Pancreas (tissue), 10 donors: ENCODE measurements around the gene FSTL4. TPM values are rescaled to one million over a fixed set of nuclear protein-coding genes. Genes with fewer than 3 reads are reported as not detected.
"Not testable (repeated sequence)": the region's sequence is repeated elsewhere in the genome, so short reads cannot be mapped to it uniquely, and the experiment has no call there.

Experiments used
- ATAC-seq, 4 donors: fragments of 200-7000 bp; cut with Tn5 transposase; one replicate each; pipeline versions ENCODE4 v1.8.0 to v1.9.1; 2020; ENCODE audit warnings: mild to moderate bottlenecking in 4 of 4, moderate library complexity in 4 of 4
- DNase-seq, 6 donors: peaks; one replicate each; pipeline ENCODE4 v3.0.0-alpha.2; 2020
- FAIRE-seq: peaks from 2 replicates; lab custom pipeline; 2012; peaks lifted over from hg19 to GRCh38; lab: Jason Lieb, UNC
- H3K27ac ChIP-seq, 4 donors: fragments of 200-600 bp; sonication (generic); 1 replicate in 3 of 4; 2 replicates in 1 of 4; pipeline versions ENCODE4 v1.5.0 to v1.8.0; 2020
- H3K27me3 ChIP-seq, 4 donors: fragments of 200-600 bp; one replicate each; pipeline ENCODE4 v1.8.0; 2021
- H3K36me3 ChIP-seq, 3 donors: fragments of 200-600 bp; sonication (generic) in 1 of 3; one replicate each; pipeline versions ENCODE4 v1.5.0 to v1.8.0; 2020 to 2021
- H3K4me1 ChIP-seq, 3 donors: fragments of 200-600 bp; one replicate each; pipeline ENCODE4 v1.8.0; 2021
- H3K4me3 ChIP-seq, 4 donors: fragments of 200-600 bp; sonication (generic) in 2 of 4; one replicate each; pipeline versions ENCODE4 v1.5.0 to v1.8.0; 2020 to 2021
- H3K9me3 ChIP-seq, 4 donors: fragments of 200-600 bp; one replicate each; pipeline ENCODE4 v1.8.0; 2021
- CTCF ChIP-seq, 4 donors: fragments of 200-600 bp; sonication (generic) in 3 of 4; IDR thresholded peaks; one replicate each; pipeline versions ENCODE4 v1.5.0 to v1.8.0; 2021; ENCODE audit warnings: antibody characterized with exemption in 4 of 4
- WGBS, 2 donors: extraction: QIAGEN DNeasy Blood & Tissue Kit; methylation state at CpG; one replicate each; pipeline ENCODE4 v1.1.7; 2013; 5-methylcytosine and 5-hydroxymethylcytosine counted together
- intact Hi-C, 3 donors: fragments of 100-400 bp; cut with DNase I; formaldehyde crosslinking; loops; one replicate each; pipeline versions ENCODE4 v1.11.1 to v1.14.2; 2022
- polyA plus RNA-seq, 2 donors: library from polyadenylated mRNA; stranded (reverse); fragments of 200-250 nt; gene quantifications; one replicate each; pipeline ENCODE4 v1.2.3, GENCODE V29; 2013
- total RNA-seq, 6 donors: library from RNA; stranded (reverse); fragmentation: NEBNext Ultra II Directional in 4 of 6; extraction: Animal tissue kit (Norgen Biotek cat#: 25700) in 4 of 6; gene quantifications; one replicate each; pipeline versions ENCODE4 v1.2.1 to v1.2.4, GENCODE V29; 2021 to 2023
- donor health status: healthy with polysubstance abuse.
- donor health status: DM: no; HTN: no; CAD: no; lungs with moderate emphysema.
- donor health status: DM: no; HTN: no; CAD: no.
- donor health status: control.
- donor health status: control.
- donor health status: Bipolar disorder and iron deficiency.
- donor health status: DM: yes; HTN: yes; CAD: no.
- donor health status: DM: no; HTN: no; CAD: no.
- donor health status: DM: no; HTN: no; CAD: no.
- donor health status: DM: yes; HTN: yes; CAD: no.

The FSTL4 gene
- total and polyA plus RNA-seq, 8 donors = 0.68 to 2.4 (median 1.4) TPM

DNA sequence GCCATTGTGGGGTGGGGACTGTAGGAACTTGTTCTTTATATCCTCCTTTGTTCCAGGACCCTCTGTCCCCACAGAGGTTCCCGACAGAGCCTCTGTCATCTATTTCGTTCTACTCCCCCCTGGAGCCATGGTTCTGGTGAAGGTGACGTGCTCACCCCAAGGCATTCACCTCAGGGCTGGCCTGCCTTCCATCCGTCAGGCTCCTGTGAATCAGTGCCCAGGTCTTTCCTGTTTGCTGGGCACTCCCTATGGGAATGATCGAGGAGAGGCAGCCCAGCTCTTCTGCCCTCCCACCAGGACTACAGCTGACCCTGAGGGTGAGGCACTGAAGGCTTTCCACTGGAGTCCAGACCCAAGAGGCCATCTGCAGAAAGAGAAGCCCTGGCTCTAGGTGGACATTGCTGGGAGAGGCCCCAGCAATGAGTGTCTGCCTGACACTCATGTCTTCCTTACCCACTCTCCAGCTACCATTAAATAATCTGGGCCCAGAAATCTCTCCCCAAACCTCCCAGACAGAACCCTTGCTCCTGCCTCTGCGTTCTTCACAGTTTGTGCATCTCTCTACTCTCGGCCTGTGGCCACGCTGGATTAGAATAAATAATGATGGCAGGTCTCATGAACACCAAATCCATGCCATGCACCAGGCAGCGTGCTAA is 214.2 kb downstream of the FSTL4 start:
- Histone ChIP-seq H3K36me3 (no peaks in the 10 kb centered on the region), H3K27ac (no peak overlapping the region), H3K4me3 (no peak overlapping the region), H3K27me3 (no peaks in the 10 kb centered on the region), H3K4me1 (no peaks in the 10 kb centered on the region), H3K9me3 (no peaks in the 10 kb centered on the region)
- DNase-seq = no peak
- TF ChIP-seq CTCF (IDR thresholded peaks at IDR 0.05) = no peak
- ATAC-seq = no peak
- intact Hi-C loops = no loop called here
- 82 to 88% methylated on average over 9 of the region's 9 CpGs for WGBS, 2 donors
- no peak for FAIRE-seq

GRCh38 chr5:133397348-133397747 is 215.0 kb downstream of the FSTL4 start:
- 81 to 84% methylated on average over 2 of the region's 2 CpGs for whole genome bisulfite sequencing, 2 donors
- intact Hi-C loops = no loop called here
- H3K36me3 ChIP-seq = no peaks in the 10 kb centered on the region
- TF ChIP-seq CTCF (IDR thresholded peaks at IDR 0.05) = no peak
- no peak overlapping the region for H3K27ac ChIP-seq
- FAIRE-seq (no peak), ATAC-seq (no peak), DNase-seq (no peak)
- H3K4me1 ChIP-seq = no peaks in the 10 kb centered on the region
- H3K4me3 ChIP-seq = no peak overlapping the region
- no peaks in the 10 kb centered on the region for H3K27me3 ChIP-seq
- no peaks in the 10 kb centered on the region for H3K9me3 ChIP-seq

- TF ChIP-seq CTCF (IDR thresholded peaks at IDR 0.05) = no peak
- no peak for DNase-seq
- WGBS, 2 donors = 77 to 79% methylated on average over 7 of the region's 7 CpGs
- intact Hi-C loops = no loop called here
- FAIRE-seq = no peak
- no peak for ATAC-seq
- H3K36me3 ChIP-seq = no peaks in the 10 kb centered on the region
- no peaks in the 10 kb centered on the region for H3K27me3 ChIP-seq
- H3K9me3 ChIP-seq = no peaks in the 10 kb centered on the region
- H3K4me3 ChIP-seq = no peak overlapping the region
- H3K27ac ChIP-seq = no peak overlapping the region
- H3K4me1 ChIP-seq = no peaks in the 10 kb centered on the region
Observed at GRCh38 chr5:133396814-133397213, 215.5 kb downstream of the FSTL4 start.

DNA sequence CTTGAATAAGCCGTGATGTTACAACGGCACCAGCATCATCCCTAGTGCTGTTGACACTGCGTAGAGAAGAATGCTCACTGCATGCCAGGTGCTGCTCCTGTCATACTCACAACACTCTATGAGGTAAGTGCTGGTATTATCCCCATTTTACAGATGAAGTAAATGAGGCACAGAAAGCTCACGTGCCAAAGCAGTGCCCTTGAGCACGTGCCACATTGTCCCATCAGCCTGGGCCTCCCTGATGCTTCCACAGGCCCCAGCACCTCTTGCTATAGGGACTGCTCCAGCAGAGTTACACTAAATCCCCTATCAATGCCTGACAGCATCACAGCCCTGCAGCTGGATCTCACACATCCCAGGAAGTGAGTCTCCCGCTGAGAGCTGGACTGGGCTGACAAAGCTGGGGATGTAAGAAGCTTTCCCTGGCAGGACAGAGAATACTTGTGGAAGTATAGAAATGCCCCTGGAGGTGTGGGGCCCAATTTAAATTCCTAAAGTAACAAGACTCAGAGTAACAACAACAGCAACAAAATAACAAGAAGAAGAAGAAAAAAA is 216.1 kb downstream of the FSTL4 start:
- Histone ChIP-seq H3K27ac (no peak overlapping the region), H3K9me3 (no peaks in the 10 kb centered on the region), H3K27me3 (no peaks in the 10 kb centered on the region), H3K4me3 (no peak overlapping the region), H3K4me1 (no peaks in the 10 kb centered on the region), H3K36me3 (no peaks in the 10 kb centered on the region)
- no peak for DNase-seq
- ATAC-seq = no peak
- FAIRE-seq = no peak
- TF ChIP-seq CTCF (IDR thresholded peaks at IDR 0.05) = no peak
- 74 to 76% methylated on average over 6 of the region's 6 CpGs for WGBS, 2 donors
- intact Hi-C loops = no loop called here

GRCh38 chr5:133395207-133395606 is 217.1 kb downstream of the FSTL4 start:
- intact Hi-C loops, H3K27me3 ChIP-seq, H3K27ac ChIP-seq, ATAC-seq, H3K9me3 ChIP-seq, DNase-seq, H3K4me1 ChIP-seq, FAIRE-seq, H3K36me3 ChIP-seq, H3K4me3 ChIP-seq: not testable (repeated sequence)
- WGBS, 2 donors = 94 to 95% methylated on average over 21 of the region's 21 CpGs

GRCh38 chr5:133394477-133394817 is 217.9 kb downstream of the FSTL4 start:
- FAIRE-seq, H3K9me3 ChIP-seq, H3K4me3 ChIP-seq, H3K36me3 ChIP-seq, H3K4me1 ChIP-seq, H3K27me3 ChIP-seq, H3K27ac ChIP-seq, ATAC-seq, intact Hi-C loops, DNase-seq: not testable (repeated sequence)
- WGBS, 2 donors = 94 to 98% methylated on average over 22 of the region's 22 CpGs
